AG04449 (cell line): ENCODE data around the gene ZBTB49.

Experiments used
- CTCF ChIA-PET: fragments of 350-600 bp; formaldehyde crosslinking; extraction: SDS; loops from one replicate; lab custom pipeline; 2021; ENCODE audit warnings: antibody characterized with exemption; lab: Yijun Ruan, JAX
- POLR2A ChIA-PET: fragments of 400-600, 350-600 bp; formaldehyde crosslinking; extraction: SDS; loops from one replicate; lab custom pipeline; 2020; ENCODE audit warnings: antibody characterized with exemption, inconsistent platforms; lab: Yijun Ruan, JAX
- DNase-seq: peaks from one replicate; pipeline ENCODE4 v3.0.0-alpha.2; 2010; ENCODE audit warnings: low read depth, low spot score
- H3K4me3 ChIP-seq: 2 replicates; pipeline ENCODE4 v1.5.1; 2011; ENCODE audit warnings: low read depth, mild to moderate bottlenecking, control low read depth, low read length
- CTCF ChIP-seq: IDR thresholded peaks from one replicate; pipeline ENCODE4 v1.5.1; 2011; ENCODE audit warnings: mild to moderate bottlenecking, moderate library complexity, low read length, control low read depth, inconsistent platforms; ENCODE audit not compliant: insufficient read depth; ENCODE audit errors: missing control alignments

ZBTB49 gene

GRCh38 chr4:4316150-4316495, 26.1 kb downstream of the ZBTB49 start:
- H3K4me3 ChIP-seq, result no peak overlapping the region
- ChIA-PET POLR2A (no interaction called here), CTCF (interaction anchor here (1.3 kb wide), 1 partner anchor 20 kb away, joined by 3 read pairs; no protein-coding TSS in a partner anchor)
- TF ChIP-seq CTCF, result no peak
- no peak for DNase-seq

- TF ChIP-seq CTCF, result no peak
- no peak overlapping the region for H3K4me3 ChIP-seq
- DNase-seq, result no peak
- CTCF ChIA-PET, result interaction anchor here (1.5 kb wide), 1 partner anchor 18 kb away, joined by 3 read pairs; no protein-coding TSS in a partner anchor
- POLR2A ChIA-PET, result no interaction called here
Observed at GRCh38 chr4:4317496-4318232, 27.6 kb downstream of the ZBTB49 start.

- CTCF ChIA-PET, result no interaction called here
Observed at GRCh38 chr4:4320528-4320927, 30.5 kb downstream of the ZBTB49 start.

GRCh38 chr4:4320951-4321714, 31.1 kb downstream of the ZBTB49 start:
- no peak for TF ChIP-seq CTCF
- no peak overlapping the region for H3K4me3 ChIP-seq
- no peak for DNase-seq
- CTCF ChIA-PET, result no interaction called here
- POLR2A ChIA-PET, result no interaction called here

More at GRCh38 chr4:4320528-4320927, 30.5 kb downstream of the ZBTB49 start:
- no peak for DNase-seq
- POLR2A ChIA-PET, result no interaction called here
- H3K4me3 ChIP-seq, result no peak overlapping the region
- TF ChIP-seq CTCF, result no peak

GRCh38 chr4:4321951-4322688, 32.1 kb downstream of the ZBTB49 start:
- no peak for TF ChIP-seq CTCF
- H3K4me3 ChIP-seq, result no peak overlapping the region
- ChIA-PET CTCF (interaction anchor here (1.0 to 1.2 kb wide), 2 partner anchors 9 to 15 kb away, joined by 3 read pairs; no protein-coding TSS in a partner anchor), POLR2A (no interaction called here)
- DNase-seq, result no peak
